Measurements from ENCODE around the gene FFAR1.
"Not testable (repeated sequence)": the region's sequence is repeated elsewhere in the genome, so short reads cannot be mapped to it uniquely, and the experiment has no call there.

Gene FFAR1

GRCh38 chr19:35363711-35364425, 16.2 kb downstream of the FFAR1 start:
- DNase-seq, result no peak

DNA sequence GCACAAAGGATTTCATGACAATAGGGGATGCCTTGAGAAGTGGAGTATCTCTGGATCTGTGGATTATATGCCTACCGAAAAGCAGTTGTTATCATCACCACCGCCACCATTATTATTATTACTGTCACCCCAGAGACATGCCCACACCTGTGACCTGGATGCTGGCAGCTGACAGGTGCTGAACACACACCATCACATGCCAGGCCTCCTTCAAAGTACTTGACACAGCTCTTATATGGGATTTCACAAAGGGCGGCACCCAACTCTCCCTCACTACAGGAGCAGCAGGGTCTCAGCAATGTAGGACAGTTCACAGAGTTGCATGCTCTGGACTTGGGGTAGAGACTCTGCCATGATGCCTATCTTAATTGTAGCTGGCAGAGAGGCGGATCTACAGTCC, 17.6 kb downstream of the FFAR1 start:
- DNase-seq, result no peak

DNA sequence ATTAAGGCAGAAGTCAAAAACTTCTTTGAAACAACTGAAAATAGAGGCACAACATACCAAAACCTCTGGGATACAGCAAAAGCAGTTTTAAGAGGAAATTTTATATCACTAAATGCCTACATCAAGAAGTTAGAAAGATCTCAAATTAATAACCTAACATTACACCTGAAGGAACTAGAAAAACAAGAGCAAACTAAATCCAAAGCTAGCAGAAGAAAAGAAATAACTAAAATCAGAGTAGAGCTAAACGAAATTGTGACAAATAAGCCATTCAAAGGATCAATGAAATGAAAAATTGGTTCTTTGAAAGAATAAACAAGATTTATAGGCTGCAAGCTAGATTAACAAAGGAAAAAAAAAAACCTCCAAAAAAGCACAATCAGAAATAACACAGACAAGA, 20.7 kb downstream of the FFAR1 start:
- DNase-seq, result no peak

DNA sequence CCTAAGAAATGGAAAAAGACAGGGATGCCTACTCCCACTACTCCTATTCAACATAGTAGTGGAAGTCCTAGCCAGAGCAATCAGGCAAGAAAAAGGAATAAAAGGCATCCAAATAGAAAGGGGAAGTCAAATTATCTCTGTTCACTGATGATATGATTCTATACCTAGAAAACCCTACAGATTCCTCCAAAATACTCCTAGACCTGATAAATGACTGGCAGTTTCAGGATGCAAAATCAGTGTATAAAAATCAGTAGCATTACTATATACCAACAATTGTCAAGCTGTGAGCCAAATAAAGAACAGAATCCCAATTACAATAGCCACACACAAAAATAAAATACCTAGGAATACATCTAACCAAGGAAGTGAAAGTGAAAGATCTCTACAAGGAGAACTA, 21.8 kb downstream of the FFAR1 start:
- DNase-seq, result no peak

- DNase-seq, result no peak
These were observed 23.0 kb downstream of the FFAR1 start, which contains the start of gene GPR42 for GRCh38 chr19:35370722-35371121. Gene GPR42 (plus strand): TSS chr19:35371068. CDS start chr19:35371360, 292 bp downstream.

GRCh38 chr19:35373492-35373891, 25.8 kb downstream of the FFAR1 start:
- no peak for DNase-seq

DNA sequence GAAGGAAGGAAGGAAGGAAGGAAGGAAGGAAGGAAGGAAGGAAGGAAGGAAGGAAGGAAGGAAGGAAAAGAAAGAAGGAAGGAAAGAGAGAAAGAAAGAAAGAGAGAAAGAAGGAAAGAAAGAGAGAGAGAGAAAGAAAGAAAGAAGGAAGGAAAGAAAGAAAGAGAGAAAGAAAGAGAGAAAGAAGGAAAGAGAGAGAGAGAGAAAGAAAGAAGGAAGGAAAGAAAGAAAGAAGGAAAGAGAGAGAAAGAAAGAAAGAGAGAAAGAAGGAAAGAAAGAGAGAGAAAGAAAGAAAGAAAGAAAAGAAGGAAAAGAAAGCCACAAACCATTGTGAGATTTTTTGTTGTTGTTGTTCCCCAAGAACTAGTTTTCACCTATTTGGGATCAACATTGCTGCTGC, 26.3 kb downstream of the FFAR1 start:
- not testable (repeated sequence) for DNase-seq

DNA sequence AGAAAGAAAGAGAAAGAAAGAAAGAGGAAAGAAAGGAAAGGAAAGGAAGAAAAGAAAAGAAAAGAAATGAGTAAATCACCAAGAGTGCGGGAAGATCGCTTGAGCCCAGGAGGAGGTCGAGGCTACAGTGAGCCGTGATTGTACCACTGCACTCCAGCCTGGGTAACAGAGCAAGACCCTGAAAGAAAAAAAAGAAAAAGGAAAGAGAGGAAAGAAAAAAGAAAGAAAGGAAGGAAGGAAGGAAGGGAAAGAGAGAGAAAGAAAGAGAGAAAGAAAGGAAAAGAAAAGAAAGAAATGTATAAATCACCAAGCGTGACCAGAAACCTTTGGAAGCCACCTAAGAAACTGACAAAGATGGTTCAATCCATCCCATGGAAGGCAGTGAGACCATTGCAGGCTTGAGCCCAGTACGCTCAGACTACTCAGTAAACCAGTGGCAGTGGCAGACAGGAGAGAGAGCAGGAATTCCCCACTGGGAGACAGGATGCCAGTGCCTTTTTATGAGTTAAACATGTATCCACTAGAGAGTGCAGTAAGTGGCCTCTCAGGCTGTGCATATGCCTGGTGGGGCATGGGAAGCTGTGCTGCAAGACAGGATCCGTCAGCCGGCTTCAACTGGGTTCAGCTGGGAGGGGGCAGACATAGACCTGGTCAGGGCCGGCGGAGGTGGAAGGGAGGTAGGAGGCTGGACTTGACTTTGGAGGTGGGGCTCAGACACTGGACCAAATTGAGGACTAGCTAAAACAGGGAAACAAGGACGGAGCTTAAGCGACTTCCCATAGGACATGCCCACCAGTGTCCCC, 28.0 kb downstream of the FFAR1 start:
- no peak for DNase-seq

DNA sequence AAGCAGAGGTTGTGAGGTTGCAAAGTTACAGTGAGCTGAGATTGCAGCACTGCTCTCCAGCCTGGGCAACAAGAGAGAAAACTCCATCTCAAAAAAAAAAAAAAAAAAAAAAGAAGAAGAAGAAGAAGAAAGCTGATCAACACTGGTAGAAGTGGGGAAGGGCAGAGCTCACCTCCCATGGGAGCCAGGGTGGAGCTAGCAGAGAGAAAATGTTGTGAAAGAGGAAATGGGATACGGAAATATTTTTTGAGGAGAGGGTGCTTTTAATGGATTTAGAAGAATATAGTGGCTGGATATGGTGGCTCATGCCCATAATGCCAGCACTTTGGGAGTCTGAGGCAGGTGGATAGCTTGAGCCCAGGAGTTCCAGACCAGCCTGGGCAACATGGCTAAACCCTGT, 30.0 kb downstream of the FFAR1 start:
- DNase-seq, result no peak

DNA sequence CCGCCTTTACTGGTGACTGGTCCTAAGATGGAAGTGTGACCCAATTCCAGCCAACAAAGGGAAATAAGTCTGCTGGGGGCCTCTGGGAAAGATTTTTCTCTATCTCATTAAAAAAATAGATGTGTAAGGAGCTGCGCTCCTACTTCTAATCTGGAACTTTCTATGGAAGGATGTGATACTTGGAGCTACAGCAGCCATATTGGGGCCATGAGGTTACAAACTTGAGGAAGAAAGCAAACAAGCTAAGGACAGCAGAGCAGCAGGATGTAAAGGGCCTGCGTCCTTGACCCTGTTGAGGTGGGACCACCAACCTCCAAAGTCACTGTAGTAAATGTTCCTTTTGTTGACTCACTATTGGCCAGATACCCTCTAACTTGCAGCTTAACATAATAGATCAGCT, 30.7 kb downstream of the FFAR1 start:
- DNase-seq, result no peak

GRCh38 chr19:35379545-35379944, 31.8 kb downstream of the FFAR1 start:
- not testable (repeated sequence) for DNase-seq

DNA sequence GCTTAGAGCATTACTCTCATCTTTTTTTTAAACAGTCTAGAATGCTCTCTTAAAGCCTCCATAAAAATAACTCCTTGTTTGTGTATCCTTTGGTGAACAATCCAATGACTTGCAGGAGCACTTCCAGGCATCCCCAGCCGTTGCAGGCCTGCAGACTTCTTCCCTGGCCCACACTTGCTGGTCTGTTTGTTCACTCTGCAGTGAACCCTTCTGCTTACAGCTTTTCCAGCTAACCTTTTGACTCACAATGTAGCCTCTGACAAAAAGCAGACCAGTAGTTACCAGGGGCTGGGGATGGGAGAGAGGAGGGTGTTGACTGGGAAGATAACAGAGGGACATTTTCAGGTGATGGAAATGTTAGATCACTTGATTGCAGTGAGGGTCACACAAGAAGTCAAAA, 32.3 kb downstream of the FFAR1 start:
- no peak for DNase-seq

- DNase-seq, result no peak
These were observed 32.9 kb downstream of the FFAR1 start for GRCh38 chr19:35380450-35381124.

- no peak for DNase-seq
These were observed 33.6 kb downstream of the FFAR1 start for GRCh38 chr19:35381318-35381717.

- DNase-seq, result no peak
These were observed 34.2 kb downstream of the FFAR1 start for GRCh38 chr19:35381926-35382325.

- no peak for DNase-seq
These were observed 35.8 kb downstream of the FFAR1 start for GRCh38 chr19:35383536-35383935.

GRCh38 chr19:35388277-35389054, 40.8 kb downstream of the FFAR1 start:
- DNase-seq, result no peak

DNA sequence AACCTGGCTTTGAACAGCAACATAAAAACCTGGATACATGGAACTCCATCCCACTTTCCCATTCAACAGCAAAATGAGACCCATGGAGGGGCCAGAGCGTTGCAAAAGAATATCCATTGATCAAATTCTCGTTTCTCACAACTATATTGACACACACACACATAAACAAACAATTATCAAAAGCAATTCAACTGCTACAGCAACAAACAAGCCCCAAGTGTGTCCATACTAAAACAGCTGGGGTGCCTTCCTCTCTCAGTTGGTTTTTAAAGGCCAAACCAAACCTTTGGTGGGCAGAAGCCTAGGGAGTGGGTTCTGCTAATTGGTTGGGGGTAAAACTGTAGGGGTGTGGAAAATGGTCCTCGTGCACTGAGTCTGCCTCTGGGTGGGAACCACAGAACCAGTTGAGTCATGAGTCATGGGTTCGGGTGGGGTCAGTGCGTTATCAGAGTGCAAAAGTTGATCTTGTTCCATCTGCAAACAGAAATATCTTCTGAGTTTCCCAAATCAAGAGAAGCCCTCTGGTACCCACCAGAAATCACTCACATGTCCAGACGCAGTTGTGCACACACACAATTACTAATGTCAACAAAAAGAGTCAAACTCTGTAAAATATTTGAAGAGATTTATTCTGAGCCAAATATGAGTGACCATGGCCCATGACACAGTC, 41.6 kb downstream of the FFAR1 start:
- DNase-seq, result no peak

DNA sequence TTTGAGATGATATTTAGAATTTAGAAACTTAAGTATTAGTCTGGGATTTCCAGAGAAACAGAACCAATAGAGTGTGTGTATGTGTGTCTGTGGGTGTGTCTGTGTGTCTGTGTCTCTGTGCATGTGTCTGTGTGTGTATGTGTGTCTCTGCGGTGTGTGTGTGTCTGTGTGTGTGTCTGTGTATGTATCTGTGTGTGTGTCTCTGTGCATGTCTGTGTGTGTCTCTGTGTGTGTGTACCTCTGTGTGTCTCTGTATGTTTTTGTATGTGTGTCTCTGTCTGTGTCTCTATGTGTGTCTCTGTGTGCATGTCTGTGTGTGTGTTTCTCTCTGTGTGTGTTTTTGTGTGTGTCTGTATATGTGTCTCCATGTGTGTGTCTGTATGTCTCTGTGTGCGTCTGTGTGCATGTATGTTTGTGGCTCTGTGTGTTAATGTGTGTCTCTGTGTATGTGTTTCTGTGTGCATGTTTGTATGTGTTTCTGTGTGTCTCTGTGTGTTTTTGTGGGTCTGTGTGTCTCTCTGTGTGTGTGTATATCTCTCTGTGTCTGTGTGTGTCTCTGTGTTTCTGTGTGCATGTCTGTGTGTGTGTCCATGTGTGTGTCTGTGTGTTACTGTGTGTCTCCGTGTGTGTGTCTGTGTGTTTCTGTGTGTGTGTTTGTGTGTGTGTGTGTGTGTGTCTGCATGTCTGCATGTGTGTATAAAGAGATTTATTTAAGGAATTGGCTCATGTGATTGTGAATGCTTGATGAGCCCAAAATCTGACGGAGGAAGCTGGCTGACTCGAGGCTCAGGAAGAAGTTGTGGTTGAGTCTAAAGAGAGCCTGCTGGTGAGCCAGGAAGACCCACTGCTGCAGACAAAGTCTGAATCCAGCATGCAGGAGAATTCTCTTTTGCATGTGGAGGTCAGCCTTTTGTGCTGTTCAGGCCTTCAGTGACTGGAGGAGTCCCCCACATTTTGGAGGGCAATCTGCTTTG, 45.3 kb downstream of the FFAR1 start:
- no peak for DNase-seq

DNA sequence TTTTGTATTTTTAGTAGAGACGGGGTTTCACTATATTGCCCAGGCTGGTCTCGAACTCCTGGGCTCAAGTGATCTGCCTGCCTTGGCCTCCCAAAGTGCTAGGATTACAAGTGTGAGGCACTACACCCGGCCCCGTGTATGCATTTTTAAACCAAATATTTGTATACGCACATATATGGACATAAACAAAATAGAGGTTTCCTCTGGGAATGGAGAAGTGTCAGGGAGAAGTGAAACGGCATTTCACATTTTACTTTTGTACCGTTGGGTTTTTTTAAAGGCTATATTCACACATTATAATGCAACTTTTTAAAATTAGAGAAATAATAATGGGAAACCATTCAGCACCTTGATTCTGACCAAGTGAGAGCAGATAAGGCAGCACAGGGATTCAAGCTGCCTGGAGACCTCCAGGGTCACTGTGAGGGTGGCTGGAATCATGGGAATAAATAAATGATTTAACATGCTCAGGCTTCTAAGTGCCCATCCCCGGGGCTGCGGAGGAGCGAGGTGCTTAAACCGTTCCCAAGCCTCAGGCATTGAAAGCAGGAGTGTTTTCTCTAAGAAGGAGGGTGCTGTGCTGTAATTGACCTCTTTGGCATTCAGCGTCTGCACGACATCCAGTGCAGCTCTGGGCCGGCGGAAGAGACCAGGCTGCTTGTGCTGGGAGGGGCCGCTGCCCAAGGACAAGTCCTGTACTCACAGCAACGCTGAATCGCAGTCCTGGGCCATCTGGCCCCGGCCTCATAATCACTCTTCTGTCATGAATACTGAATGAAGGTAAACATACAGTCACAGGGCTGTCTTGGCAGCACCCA, 47.9 kb downstream of the FFAR1 start:
- DNase-seq, result no peak
